ENCODE measurements around the gene MCF2L.

DNA sequence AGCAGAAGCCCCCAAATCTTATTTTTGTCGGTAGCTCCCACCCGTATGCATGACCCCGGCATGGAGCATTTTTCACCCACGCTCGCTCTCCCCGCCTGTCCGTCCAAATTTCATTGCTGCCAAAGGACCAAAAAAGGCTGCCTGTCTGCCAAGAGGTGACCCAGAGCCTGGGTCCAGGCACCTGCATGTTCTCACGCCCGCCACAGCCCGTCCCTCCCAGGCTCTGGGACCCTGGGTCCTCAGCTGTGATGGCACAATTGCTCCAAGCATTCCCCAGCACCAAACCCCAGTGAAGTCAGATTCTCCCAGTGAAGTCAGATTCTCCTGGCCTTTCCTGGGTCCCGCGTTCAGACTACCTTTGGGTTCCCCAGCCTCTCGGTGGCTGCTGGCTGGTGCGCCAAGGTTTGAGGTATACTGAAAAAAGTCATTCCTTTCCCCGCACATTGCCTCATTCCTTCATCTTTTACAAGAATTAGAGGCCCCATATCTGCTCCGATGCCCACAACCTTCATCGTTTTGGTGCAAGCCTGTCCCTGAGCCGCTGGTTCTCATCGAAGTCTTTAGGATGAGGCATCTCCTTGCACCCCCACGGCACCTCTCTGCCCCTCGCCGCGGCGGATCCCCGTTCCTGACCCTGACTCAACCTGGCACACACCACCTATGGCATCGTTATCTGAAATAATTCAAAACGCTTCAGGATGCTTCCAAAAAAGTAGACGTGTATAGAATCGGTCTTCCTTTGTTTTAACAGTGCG lies 77.3 kb downstream of the MCF2L start:
- TF ChIP-seq POLR2A (IDR thresholded peaks at IDR 0.05) (no peak), CTCF (IDR thresholded peaks at IDR 0.05) (no peak)
